Karpas-422 (cell line): Measurements from ENCODE around the gene CHAT. TPM values are rescaled to one million over a fixed set of nuclear protein-coding genes. Genes with fewer than 3 reads are reported as not detected.

Experiments used
- DNase-seq: peaks from one replicate; pipeline ENCODE4 v3.0.0-alpha.2; 2015
- H2AFZ ChIP-seq: fragments of 200-600 bp; sonication (generic); 2 replicates; pipeline ENCODE4 v1.6.1; 2014; ENCODE audit warnings: antibody characterized with exemption, low read length, mixed read lengths
- H3K27ac ChIP-seq: fragments of 200-600 bp; sonication (generic); 2 replicates; pipeline ENCODE4 v1.5.1; 2014; ENCODE audit warnings: mild to moderate bottlenecking, low read length, moderate library complexity
- H3K27me3 ChIP-seq: fragments of 200-600 bp; sonication (generic); 2 replicates; pipeline ENCODE4 v1.6.1; 2014; ENCODE audit warnings: low read length, mixed read lengths
- H3K36me3 ChIP-seq: fragments of 200-600 bp; sonication (generic); 2 replicates; pipeline ENCODE4 v1.6.1; 2014; ENCODE audit warnings: low read length, mixed read lengths; ENCODE audit not compliant: insufficient read depth
- H3K4me1 ChIP-seq: fragments of 200-600 bp; sonication (generic); 2 replicates; pipeline ENCODE4 v1.6.1; 2014; ENCODE audit warnings: mild to moderate bottlenecking, low read length, mixed read lengths
- H3K4me2 ChIP-seq: fragments of 200-600 bp; sonication (generic); 2 replicates; pipeline ENCODE4 v1.6.1; 2014; ENCODE audit warnings: low read length, low read depth, mild to moderate bottlenecking; ENCODE audit not compliant: poor library complexity, severe bottlenecking
- H3K4me3 ChIP-seq: fragments of 200-600 bp; sonication (generic); 2 replicates; pipeline ENCODE4 v1.5.1; 2014; ENCODE audit warnings: mild to moderate bottlenecking, antibody characterized with exemption, low read length, mixed read lengths
- H3K79me2 ChIP-seq: fragments of 200-600 bp; sonication (generic); 2 replicates; pipeline ENCODE4 v1.6.1; 2014; ENCODE audit warnings: mild to moderate bottlenecking, low read length, mixed read lengths
- H3K9ac ChIP-seq: fragments of 200-600 bp; sonication (generic); 2 replicates; pipeline ENCODE4 v1.6.0; 2014; ENCODE audit warnings: low read length
- H3K9me2 ChIP-seq: fragments of 200-600 bp; sonication (generic), shearing (Covaris generic); replicated peaks from 2 replicates; pipeline ENCODE4 v1.6.0; 2014; ENCODE audit warnings: mild to moderate bottlenecking, low read length, moderate library complexity; ENCODE audit not compliant: insufficient read depth
- H3K9me3 ChIP-seq: fragments of 300-700, 200-600 bp; sonication (generic); 2 replicates; pipeline ENCODE4 v1.6.1; 2014; ENCODE audit warnings: low read length, mixed read lengths
- H4K20me1 ChIP-seq: fragments of 200-600 bp; sonication (generic); 2 replicates; pipeline ENCODE4 v1.6.1; 2014; ENCODE audit warnings: mild to moderate bottlenecking, antibody characterized with exemption, low read length, low read depth; ENCODE audit not compliant: insufficient read depth
- total RNA-seq: library from RNA; depleted of rRNA; stranded (reverse); fragments of >200 nt; shearing (Covaris generic); gene quantifications from 2 replicates; pipeline ENCODE4 v1.2.3, GENCODE V29; 2014; ENCODE audit warnings: low replicate concordance; rRNA removed

CHAT gene
- total RNA-seq, 1 experiment from 2014 or later = not detected

DNA sequence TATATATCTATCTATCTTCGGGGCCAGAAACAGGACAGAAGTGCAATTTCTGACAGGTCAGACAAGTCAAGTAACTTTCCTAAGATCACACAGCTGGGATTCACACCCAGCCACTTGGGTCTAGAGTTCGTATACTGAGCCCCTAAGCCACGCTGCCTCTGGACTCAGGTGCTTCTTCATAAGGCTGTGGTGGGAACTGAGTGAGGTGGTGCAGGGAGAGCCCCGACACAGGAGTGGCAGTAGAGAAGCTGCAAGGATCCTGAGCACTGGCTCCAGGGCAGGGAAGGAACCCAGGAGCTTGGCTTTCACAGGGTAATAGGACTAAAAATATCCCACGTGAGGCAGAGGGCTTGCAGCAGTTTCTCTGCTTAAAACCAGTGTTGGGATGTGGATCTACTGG lies 99.4 kb downstream of the CHAT start:
- H3K9me3 ChIP-seq = no peaks in the 10 kb centered on the region
- no peaks in the 10 kb centered on the region for H3K9me2 ChIP-seq
- no peaks in the 10 kb centered on the region for H4K20me1 ChIP-seq
- H3K27ac ChIP-seq = no peak overlapping the region
- no peak overlapping the region for H3K4me3 ChIP-seq
- H3K4me1 ChIP-seq = no peaks in the 10 kb centered on the region
- no peak overlapping the region for H3K4me2 ChIP-seq
- DNase-seq = no peak
- H3K9ac ChIP-seq = no peak overlapping the region
- H3K79me2 ChIP-seq = no peaks in the 10 kb centered on the region
- no peaks in the 10 kb centered on the region for H3K27me3 ChIP-seq
- no peaks in the 10 kb centered on the region for H3K36me3 ChIP-seq
- H2AFZ ChIP-seq = no peak overlapping the region

Other genes starting within 250 kb of the CHAT start
- gene DRGX, start 217.9 kb upstream of the CHAT start, total RNA-seq = not detected in 2 replicates
- gene ERCC6, start 74.9 kb upstream of the CHAT start, total RNA-seq = 15.4 and 33.8 TPM in 2 replicates
- not detected in 2 replicates for gene SLC18A3, start 3.7 kb upstream of the CHAT start, total RNA-seq
- not detected in 2 replicates for gene C10orf53, start 65.6 kb downstream of the CHAT start, total RNA-seq
- gene OGDHL, start 148.3 kb downstream of the CHAT start, total RNA-seq = 0.75 and 1.8 TPM in 2 replicates